Measurements from ENCODE around the gene APOBEC3A. TPM values are rescaled to one million over a fixed set of nuclear protein-coding genes. Genes with fewer than 3 reads are reported as not detected.

APOBEC3A gene
- total and polyA plus RNA-seq, 11 donors, result 0.36 to 7.7 (median 1.0) TPM; not detected in 3

DNA sequence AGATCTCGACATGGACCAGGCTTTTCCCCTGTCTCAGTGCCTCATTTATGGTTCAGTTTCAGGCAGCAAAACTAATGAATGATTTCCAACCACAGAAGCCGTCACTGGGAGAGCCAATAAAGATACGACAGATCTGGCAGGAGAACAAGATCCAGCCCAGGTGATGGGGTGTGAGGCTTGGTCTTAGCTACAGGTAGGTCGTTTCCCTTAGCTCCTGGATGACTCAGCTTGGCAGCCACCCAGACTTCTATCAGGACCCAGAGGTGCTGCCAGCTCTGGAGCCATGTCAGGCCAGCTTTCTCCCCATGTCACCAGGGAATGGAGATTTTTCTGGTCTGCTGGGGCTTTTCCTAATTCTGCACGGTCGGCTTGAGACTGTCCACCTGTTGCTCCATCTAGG, 36.3 kb upstream of the APOBEC3A start:
- DNase-seq, result peak in 1 of 5 donors; percentile 42

DNA sequence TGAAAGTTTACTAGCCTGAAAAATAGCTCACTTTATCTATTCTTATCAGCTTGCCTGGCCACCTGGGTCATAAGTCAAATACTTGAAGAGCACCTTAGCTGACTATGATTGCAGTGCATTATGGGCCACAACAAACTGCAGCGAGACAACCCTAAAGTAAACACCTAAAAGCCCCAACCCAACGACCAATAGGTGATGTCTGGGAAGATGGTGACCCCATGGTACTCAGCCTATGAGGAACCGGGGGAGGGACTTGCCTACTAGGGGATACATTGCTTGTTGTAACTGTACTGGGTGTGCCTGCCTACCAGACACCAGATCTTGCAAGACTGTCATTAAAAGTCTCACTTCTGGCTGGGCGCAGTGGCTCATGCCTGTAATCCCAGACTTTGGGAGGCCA, 35.6 kb upstream of the APOBEC3A start:
- peaks cover 0 to 21% (median 15%) of the 10 kb centered on the region in 12 donors for H3K4me1 ChIP-seq
- no peaks in the 10 kb centered on the region for H3K36me3 ChIP-seq
- intact Hi-C loops (cut with DNase I), result loop anchor here in 3 of 10 donors (5.0 to 10.0 kb wide), 3 partner anchors 40 to 137 kb away; partner anchors contain the start of gene CBX6 (in 1 of the 3)
- H3K4me3 ChIP-seq, result no peak overlapping the region
- no peak for TF ChIP-seq CTCF (IDR thresholded peaks at IDR 0.05)
- no peak for TF ChIP-seq POLR2A (IDR thresholded peaks at IDR 0.05)
- H3K27me3 ChIP-seq, result peaks cover 0 to 15% (median 0%) of the 10 kb centered on the region in 9 donors
- no peak for ATAC-seq
- no peak overlapping the region for H3K27ac ChIP-seq
- H3K9me3 ChIP-seq, result no peaks in the 10 kb centered on the region
- 80 to 87% (median 83%) methylated on average over 4 of the region's 4 CpGs for WGBS, 4 donors
- DNase-seq, result no peak

More for the DNA sequence above, 36.3 kb upstream of the APOBEC3A start:
- peaks cover 0 to 11% (median 0%) of the 10 kb centered on the region in 9 donors for H3K27me3 ChIP-seq
- H3K27ac ChIP-seq, result no peak overlapping the region
- intact Hi-C loops (cut with DNase I), result loop anchor here in 3 of 10 donors (5.0 to 10.0 kb wide), 3 partner anchors 39 to 136 kb away; partner anchors contain the start of gene CBX6 (in 1 of the 3)
- WGBS, 4 donors, result 28 to 41% (median 36%) methylated on average over 6 of the region's 6 CpGs
- no peak for ATAC-seq
- TF ChIP-seq CTCF (IDR thresholded peaks at IDR 0.05) (no peak), POLR2A (IDR thresholded peaks at IDR 0.05) (no peak)
- no peaks in the 10 kb centered on the region for H3K9me3 ChIP-seq
- peaks cover 0 to 20% (median 14%) of the 10 kb centered on the region in 12 donors for H3K4me1 ChIP-seq
- H3K36me3 ChIP-seq, result no peaks in the 10 kb centered on the region
- H3K4me3 ChIP-seq, result no peak overlapping the region

DNA sequence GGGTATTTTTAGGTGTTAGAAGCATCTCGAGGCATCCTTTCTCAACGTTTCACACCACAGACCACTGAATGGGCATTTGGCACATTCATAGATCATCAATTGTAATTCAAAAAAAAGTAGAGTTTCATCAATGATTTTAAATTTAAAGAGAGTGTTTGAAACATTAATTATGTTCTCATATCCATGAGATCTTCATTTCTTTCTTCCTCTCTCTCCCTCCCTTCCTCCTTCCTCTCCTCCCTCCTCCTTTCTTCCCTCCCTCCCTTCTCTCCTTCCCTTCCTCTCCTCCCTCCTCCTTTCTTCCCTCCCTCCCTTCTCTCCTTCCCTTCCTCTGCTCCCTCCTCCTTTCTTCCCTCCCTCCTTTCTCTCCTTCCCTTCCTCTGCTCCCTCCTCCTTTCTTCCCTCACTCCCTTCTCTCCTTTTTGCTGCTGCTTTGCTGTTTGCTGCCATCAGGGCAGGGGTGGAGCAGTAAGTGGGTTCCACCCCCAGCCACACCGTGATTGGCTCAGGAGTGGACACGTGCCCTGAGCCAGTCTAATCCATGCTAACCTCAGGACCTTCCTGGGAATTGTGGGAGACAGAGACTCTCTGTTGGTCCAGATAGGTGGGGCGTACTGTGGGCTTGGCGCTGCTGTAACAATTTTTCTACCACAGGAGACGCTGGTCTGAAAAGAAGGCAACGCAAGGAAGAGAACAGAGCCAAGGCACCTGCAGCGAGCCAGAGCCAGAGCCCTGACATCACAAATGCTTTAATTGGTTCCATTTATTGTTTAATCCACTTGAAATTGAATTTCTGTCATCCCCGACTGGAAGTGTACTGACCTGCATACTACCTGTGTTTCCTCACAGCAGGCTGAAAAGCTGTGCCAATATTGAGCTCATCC, 33.7 kb upstream of the APOBEC3A start:
- DNase-seq, result peak; percentile 77 to 89 (median 82)
- Histone ChIP-seq H3K4me1 (peaks cover 0 to 33% (median 19%) of the 10 kb centered on the region in 12 donors), H3K27me3 (peaks cover 0 to 15% (median 0%) of the 10 kb centered on the region in 9 donors), H3K36me3 (no peaks in the 10 kb centered on the region), H3K9me3 (no peaks in the 10 kb centered on the region), H3K27ac (peak overlapping the region; percentile 74 to 95 (median 88)), H3K4me3 (peak overlapping the region in 10 of 12 donors; percentile 18 to 45 (median 30))
- WGBS, 4 donors, result 20 to 32% (median 25%) methylated on average over 10 of the region's 10 CpGs
- ATAC-seq, result peak; percentile 97 to 98 (median 97)
- intact Hi-C loops (cut with DNase I), result loop anchor here in 7 of 10 donors (1.0 to 10.0 kb wide), 6 partner anchors 41 to 139 kb away; partner anchors contain the start of gene CBX6 (in 5 of the 7)
- TF ChIP-seq POLR2A (IDR thresholded peaks at IDR 0.05) (peak in 1 of 2 donors; percentile 48), CTCF (IDR thresholded peaks at IDR 0.05) (peak in 6 of 12 donors; percentile 9 to 50 (median 30))
